Activated CD4-positive, alpha-beta T cell treated with anti-CD3 and anti-CD28 coated beads, Interleukin-2, amount 10 ng/mL, durations not matched to agents 24 days and 14 days (primary cell): Measurements from ENCODE around the gene SMTNL1. TPM values are rescaled to one million over a fixed set of nuclear protein-coding genes. Genes with fewer than 3 reads are reported as not detected.
"Not testable (repeated sequence)": the region's sequence is repeated elsewhere in the genome, so short reads cannot be mapped to it uniquely, and the experiment has no call there.

Source experiments
- DNase-seq: peaks from one replicate; pipeline ENCODE4 v3.0.0; 2022
- H3K27ac Mint-ChIP-seq: one replicate; pipeline ENCODE4 v1.8.0; 2022; ENCODE audit warnings: mild to moderate bottlenecking, mixed read lengths
- H3K27me3 Mint-ChIP-seq: one replicate; pipeline ENCODE4 v1.8.0; 2022; ENCODE audit warnings: mixed read lengths
- H3K36me3 Mint-ChIP-seq: one replicate; pipeline ENCODE4 v1.8.0; 2022; ENCODE audit warnings: low read depth, mild to moderate bottlenecking, mixed read lengths
- H3K4me1 Mint-ChIP-seq: one replicate; pipeline ENCODE4 v1.8.0; 2021; ENCODE audit warnings: mixed read lengths
- H3K4me3 Mint-ChIP-seq: one replicate; pipeline ENCODE4 v1.8.0; 2022; ENCODE audit warnings: mild to moderate bottlenecking, moderate library complexity, mixed read lengths
- H3K9me3 Mint-ChIP-seq: one replicate; pipeline ENCODE4 v1.8.0; 2021; ENCODE audit warnings: mixed read lengths
- intact Hi-C: fragments of 100-400 bp; cut with micrococcal nuclease; formaldehyde crosslinking; loops from one replicate; pipeline ENCODE4 v1.15.1; 2023
- total RNA-seq: library from RNA; stranded (reverse); gene quantifications from 2 replicates; pipeline ENCODE4 v1.2.3, GENCODE V29; 2022

The SMTNL1 gene
- total RNA-seq, 1 donor from 2014 or later, result not detected

DNA sequence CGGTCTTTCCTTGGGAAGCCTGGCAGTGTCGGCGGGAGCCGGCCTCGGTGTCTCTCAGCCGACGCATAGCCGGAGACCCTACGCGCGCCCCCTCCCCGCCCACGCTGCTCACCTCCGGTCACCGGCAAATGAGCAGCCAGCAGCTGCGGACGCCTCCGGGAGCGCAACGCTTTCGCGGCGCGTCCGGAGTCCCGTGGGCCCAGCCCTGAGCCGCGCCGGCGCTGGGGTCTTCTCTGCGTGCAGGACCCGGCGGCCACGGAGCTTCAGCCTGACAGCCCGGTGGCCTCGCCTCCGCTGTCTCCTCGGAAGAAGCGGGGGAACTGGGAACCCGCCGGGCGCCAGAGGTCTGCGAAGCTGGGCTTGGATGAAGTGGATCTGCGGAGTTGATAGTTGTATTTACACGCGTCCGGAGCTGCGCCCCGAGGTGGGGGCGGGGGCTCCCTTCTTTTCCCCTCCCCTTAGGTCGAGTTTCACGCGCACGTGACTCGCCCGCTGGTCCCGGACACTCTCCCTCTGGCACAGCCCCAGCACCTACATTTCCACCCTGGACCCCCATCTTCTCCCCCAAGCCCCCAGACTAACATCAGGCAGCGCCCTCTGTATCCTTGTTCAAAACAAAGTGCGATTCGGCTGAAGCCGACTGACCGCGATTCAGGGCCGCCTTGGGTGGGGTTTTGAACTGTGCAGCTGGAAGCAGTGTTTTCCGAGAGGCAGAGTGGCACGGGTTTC lies 21.9 kb upstream of the SMTNL1 start, which contains the start of gene SLC43A1:
Gene SLC43A1, minus strand, starts transcription at position 371 of the 729 bp plus-strand sequence. CDS start 1,591 bp downstream, outside the sequence.
- intact Hi-C loops, result loop anchor here (1.0 to 2.0 kb wide), 2 partner anchors 12 to 59 kb away; no protein-coding TSS in a partner anchor
- peak within 1 kb of the TSS; percentile 91 for H3K27ac Mint-ChIP-seq
- peak within 1 kb of the TSS; percentile 97 for H3K4me3 Mint-ChIP-seq
- peaks cover 2% of the 10 kb centered on the region for H3K36me3 Mint-ChIP-seq
- peak; percentile 83 for DNase-seq
- peaks cover 27% of the 10 kb centered on the region for H3K4me1 Mint-ChIP-seq
- H3K9me3 Mint-ChIP-seq, result no peaks in the 10 kb centered on the region
- peaks cover 4% of the 10 kb centered on the region for H3K27me3 Mint-ChIP-seq

GRCh38 chr11:57516061-57516443 lies 21.3 kb upstream of the SMTNL1 start:
- no peak for DNase-seq
- intact Hi-C loops, result no loop called here
- peak overlapping the region; percentile 97 for H3K4me3 Mint-ChIP-seq
- peak overlapping the region; percentile 88 for H3K27ac Mint-ChIP-seq
- H3K4me1 Mint-ChIP-seq, result peaks cover 27% of the 10 kb centered on the region
- peaks cover 2% of the 10 kb centered on the region for H3K36me3 Mint-ChIP-seq
- peaks cover 4% of the 10 kb centered on the region for H3K27me3 Mint-ChIP-seq
- H3K9me3 Mint-ChIP-seq, result no peaks in the 10 kb centered on the region

GRCh38 chr11:57521116-57521515 lies 16.3 kb upstream of the SMTNL1 start:
- Mint-ChIP-seq H3K4me1 (peaks cover 6% of the 10 kb centered on the region), H3K27me3 (peaks cover 2% of the 10 kb centered on the region), H3K36me3 (peaks cover 8% of the 10 kb centered on the region), H3K27ac (no peak overlapping the region), H3K4me3 (no peak overlapping the region), H3K9me3 (no peaks in the 10 kb centered on the region)
- DNase-seq, result no peak
- intact Hi-C loops, result no loop called here

GRCh38 chr11:57523419-57523818 lies 14.0 kb upstream of the SMTNL1 start:
- Mint-ChIP-seq H3K9me3 (no peaks in the 10 kb centered on the region), H3K27me3 (no peaks in the 10 kb centered on the region), H3K4me3 (no peak overlapping the region), H3K36me3 (peaks cover 12% of the 10 kb centered on the region), H3K27ac (peak overlapping the region; percentile 2), H3K4me1 (peaks cover 13% of the 10 kb centered on the region)
- no peak for DNase-seq
- intact Hi-C loops, result no loop called here

DNA sequence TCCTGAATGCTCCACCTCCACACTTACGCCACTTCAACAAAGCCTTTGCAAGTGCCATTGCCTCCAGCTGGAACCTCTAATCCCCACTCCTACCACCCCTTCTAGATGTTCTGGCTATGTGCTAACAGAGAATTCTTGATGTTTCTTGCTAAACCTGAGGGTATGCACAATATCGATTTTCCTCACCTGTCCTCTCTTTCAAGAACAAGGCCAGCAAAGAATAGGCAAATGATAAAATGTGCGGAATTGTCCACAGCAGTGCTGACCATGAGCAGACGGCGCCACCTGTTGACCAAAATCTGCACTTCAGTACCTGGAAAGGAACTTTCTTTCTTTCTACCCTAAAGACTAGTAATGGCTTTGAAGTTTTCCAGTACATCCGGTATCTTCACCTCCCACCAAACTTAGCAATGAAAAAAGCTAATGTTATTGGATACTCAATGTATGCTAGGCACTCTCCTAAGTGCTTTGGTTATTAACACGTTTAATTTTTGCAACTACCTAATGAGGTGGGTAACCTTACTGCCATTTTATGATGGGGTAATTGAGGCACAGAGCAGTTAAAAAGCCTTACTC lies 10.3 kb upstream of the SMTNL1 start:
- Mint-ChIP-seq H3K9me3 (no peaks in the 10 kb centered on the region), H3K4me3 (no peak overlapping the region), H3K36me3 (peaks cover 22% of the 10 kb centered on the region), H3K27ac (no peak overlapping the region), H3K4me1 (peaks cover 34% of the 10 kb centered on the region), H3K27me3 (no peaks in the 10 kb centered on the region)
- peak; percentile 93 for DNase-seq
- intact Hi-C loops, result loop anchor here (1.0 kb wide), 3 partner anchors 12 to 70 kb away; partner anchors contain the start of gene SLC43A1

GRCh38 chr11:57529012-57529411 lies 8.4 kb upstream of the SMTNL1 start:
- no peak for DNase-seq
- Mint-ChIP-seq H3K4me1 (peaks cover 34% of the 10 kb centered on the region), H3K27ac (no peak overlapping the region), H3K4me3 (no peak overlapping the region), H3K36me3 (peaks cover 25% of the 10 kb centered on the region), H3K27me3 (no peaks in the 10 kb centered on the region), H3K9me3 (no peaks in the 10 kb centered on the region)
- intact Hi-C loops, result loop anchor here (1.0 kb wide), 1 partner anchor 184 kb away; no protein-coding TSS in a partner anchor

DNA sequence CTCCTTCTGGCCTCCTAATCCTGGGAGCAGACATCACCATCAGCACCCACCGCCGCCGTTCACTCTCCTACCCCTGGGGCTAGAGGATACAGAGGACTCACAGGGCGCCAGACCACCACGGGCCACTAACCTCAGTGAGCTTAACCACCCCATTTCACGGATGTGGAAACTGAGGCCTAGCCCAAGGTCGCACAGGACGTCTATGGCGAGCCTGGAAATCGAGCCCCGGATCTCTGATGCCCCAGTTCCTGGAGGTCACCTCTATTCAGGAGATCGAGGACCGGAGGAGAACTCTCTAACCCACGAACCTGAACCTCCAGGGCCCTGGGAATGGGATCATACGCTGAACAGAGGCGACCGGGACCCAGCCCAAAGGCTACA lies 7.2 kb upstream of the SMTNL1 start:
- Mint-ChIP-seq H3K27ac (peak overlapping the region; percentile 85), H3K4me1 (peaks cover 32% of the 10 kb centered on the region), H3K4me3 (peak overlapping the region; percentile 89), H3K36me3 (peaks cover 18% of the 10 kb centered on the region), H3K27me3 (no peaks in the 10 kb centered on the region), H3K9me3 (no peaks in the 10 kb centered on the region)
- DNase-seq, result no peak
- intact Hi-C loops, result loop anchor here (1.0 kb wide), 6 partner anchors 105 to 1049 kb away; partner anchors contain the start of genes CLP1, MED19, SELENOH and TMX2

DNA sequence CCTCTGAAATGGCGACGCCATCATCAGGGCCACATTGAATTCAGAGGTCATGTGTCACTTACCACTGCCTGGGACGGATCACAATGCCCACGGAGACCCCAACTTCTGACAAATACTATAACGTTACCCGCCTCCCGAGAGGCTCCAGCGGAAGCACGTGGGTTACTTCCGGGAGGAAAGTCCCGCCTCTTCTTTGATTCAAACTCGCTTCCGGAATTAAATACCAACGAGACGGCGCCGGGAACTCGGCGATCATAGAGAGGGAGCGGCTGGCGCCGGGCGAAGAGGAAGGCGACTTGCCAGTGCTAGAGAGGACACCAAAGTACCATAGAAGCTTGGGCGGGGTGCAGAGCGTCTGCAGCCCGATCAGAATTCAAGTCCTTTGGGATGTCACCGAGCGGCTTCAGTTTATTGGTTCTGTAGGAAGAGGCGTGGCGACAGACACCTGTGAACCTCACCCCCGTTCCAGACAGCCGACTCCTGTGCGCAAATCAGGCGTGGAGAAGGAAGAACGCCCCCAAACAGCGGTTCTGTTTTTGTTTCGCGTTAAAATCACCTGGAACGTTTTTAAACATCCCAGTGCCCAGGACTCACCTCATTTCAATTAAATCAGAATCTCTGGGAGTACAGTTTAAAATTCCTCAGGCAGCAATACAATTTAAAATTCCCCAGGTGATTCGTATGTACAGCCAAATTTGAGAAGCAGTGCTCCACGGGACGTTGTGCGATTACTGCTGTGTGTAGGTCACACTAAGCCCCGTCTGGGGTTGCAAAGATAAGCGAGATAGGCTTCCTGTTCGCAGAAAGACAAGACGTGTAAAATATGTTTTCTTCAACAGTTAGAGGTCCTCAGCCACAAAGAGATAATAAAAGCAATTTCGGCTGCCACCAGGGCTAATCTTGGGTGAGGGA lies 6.5 kb upstream of the SMTNL1 start, which contains the start of gene TIMM10:
Gene TIMM10, minus strand, starts transcription at position 159 of the 912 bp plus-strand sequence. CDS start 565 bp downstream, outside the sequence.
- DNase-seq, result peak; percentile 98
- intact Hi-C loops, result loop anchor here (1.0 kb wide), 8 partner anchors 35 to 1048 kb away; partner anchors contain the start of genes CLP1, MED19, SELENOH and SSRP1
- H3K36me3 Mint-ChIP-seq, result peaks cover 22% of the 10 kb centered on the region
- peak within 1 kb of the TSS; percentile 85 for H3K27ac Mint-ChIP-seq
- H3K27me3 Mint-ChIP-seq, result no peaks in the 10 kb centered on the region
- H3K4me1 Mint-ChIP-seq, result peaks cover 32% of the 10 kb centered on the region
- H3K4me3 Mint-ChIP-seq, result peak within 1 kb of the TSS; percentile 89
- H3K9me3 Mint-ChIP-seq, result no peaks in the 10 kb centered on the region

GRCh38 chr11:57534449-57534848 lies 2.9 kb upstream of the SMTNL1 start:
- Mint-ChIP-seq H3K36me3 (peaks cover 20% of the 10 kb centered on the region), H3K4me1 (peaks cover 17% of the 10 kb centered on the region)
- H3K27ac Mint-ChIP-seq, intact Hi-C loops, H3K9me3 Mint-ChIP-seq, DNase-seq, H3K4me3 Mint-ChIP-seq, H3K27me3 Mint-ChIP-seq: not testable (repeated sequence)

DNA sequence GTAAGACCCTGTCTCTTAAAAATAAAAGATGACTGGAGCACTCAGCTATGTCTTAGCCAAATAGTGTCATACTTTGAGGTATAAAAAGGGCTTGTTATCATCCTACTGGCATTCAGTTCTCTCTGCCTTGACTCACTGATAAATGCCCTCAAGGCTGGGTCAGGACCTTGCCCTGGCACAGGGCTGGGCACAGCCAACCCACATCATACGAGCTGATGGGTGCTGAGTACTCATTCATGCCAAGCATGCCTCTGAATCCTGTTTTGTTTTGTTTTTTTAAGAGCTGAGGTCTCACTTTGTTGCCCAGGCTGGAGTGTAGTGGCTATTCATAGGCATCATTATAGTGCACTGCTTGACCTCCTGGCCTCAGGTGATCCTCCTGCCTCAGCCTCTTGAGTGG lies 1.9 kb downstream of the SMTNL1 start:
- no peak for DNase-seq
- Mint-ChIP-seq H3K9me3 (no peaks in the 10 kb centered on the region), H3K27me3 (no peaks in the 10 kb centered on the region), H3K36me3 (peaks cover 16% of the 10 kb centered on the region), H3K4me3 (no peak overlapping the region), H3K4me1 (no peaks in the 10 kb centered on the region), H3K27ac (no peak overlapping the region)
- intact Hi-C loops, result no loop called here

DNA sequence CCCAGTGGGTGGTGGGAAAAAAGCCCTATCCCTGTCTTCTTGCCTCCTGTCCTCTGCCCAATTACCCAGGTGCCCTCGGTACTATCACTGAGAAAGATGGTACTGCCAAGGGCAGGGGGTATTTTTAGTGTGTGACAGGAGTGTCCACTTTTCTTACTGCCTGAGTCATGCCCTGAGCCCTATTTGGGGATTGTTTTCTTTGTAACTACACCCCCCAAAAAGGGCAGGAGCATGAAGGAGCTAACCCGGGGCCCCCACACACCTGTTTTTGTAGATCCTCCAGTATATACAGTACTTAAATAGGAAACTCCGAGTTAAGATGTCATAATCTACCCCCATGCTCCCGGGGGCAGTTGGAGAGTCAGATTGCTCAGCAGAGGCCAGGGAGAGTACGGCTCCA lies 3.8 kb downstream of the SMTNL1 start:
- intact Hi-C loops, result no loop called here
- Mint-ChIP-seq H3K4me1 (no peaks in the 10 kb centered on the region), H3K36me3 (peaks cover 18% of the 10 kb centered on the region), H3K27ac (no peak overlapping the region), H3K9me3 (no peaks in the 10 kb centered on the region), H3K4me3 (no peak overlapping the region), H3K27me3 (no peaks in the 10 kb centered on the region)
- no peak for DNase-seq

DNA sequence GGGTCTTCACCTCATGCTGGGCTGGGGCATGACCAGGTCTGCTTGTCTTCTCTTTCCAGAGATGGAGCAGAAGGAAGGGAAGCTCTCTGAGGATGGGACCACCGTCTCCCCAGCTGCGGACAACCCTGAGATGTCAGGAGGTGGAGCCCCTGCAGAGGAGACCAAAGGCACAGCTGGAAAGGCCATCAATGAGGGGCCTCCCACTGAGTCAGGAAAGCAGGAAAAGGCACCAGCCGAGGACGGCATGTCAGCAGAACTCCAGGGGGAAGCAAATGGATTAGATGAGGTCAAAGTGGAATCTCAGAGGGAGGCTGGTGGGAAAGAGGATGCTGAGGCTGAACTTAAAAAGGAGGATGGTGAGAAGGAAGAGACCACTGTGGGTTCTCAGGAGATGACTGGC lies 5.2 kb downstream of the SMTNL1 start:
- DNase-seq, result no peak
- intact Hi-C loops, result no loop called here
- Mint-ChIP-seq H3K4me3 (no peak overlapping the region), H3K27ac (peak overlapping the region; percentile 9), H3K4me1 (no peaks in the 10 kb centered on the region), H3K9me3 (no peaks in the 10 kb centered on the region), H3K36me3 (peaks cover 24% of the 10 kb centered on the region), H3K27me3 (no peaks in the 10 kb centered on the region)

- H3K4me3 Mint-ChIP-seq, result no peak overlapping the region
- peaks cover 33% of the 10 kb centered on the region for H3K36me3 Mint-ChIP-seq
- no peak for DNase-seq
- H3K9me3 Mint-ChIP-seq, result no peaks in the 10 kb centered on the region
- intact Hi-C loops, result no loop called here
- H3K27ac Mint-ChIP-seq, result no peak overlapping the region
- H3K4me1 Mint-ChIP-seq, result no peaks in the 10 kb centered on the region
- no peaks in the 10 kb centered on the region for H3K27me3 Mint-ChIP-seq
Measured at GRCh38 chr11:57543593-57543992, 6.2 kb downstream of the SMTNL1 start.
